Skeletal muscle satellite cell (primary cell): ENCODE results near the gene MYH15.

Experiments used
- H3K27me3 ChIP-seq: 2 replicates; pipeline ENCODE4 v1.7.0; 2013; ENCODE audit warnings: low read length; ENCODE audit not compliant: control insufficient read depth, insufficient read depth
- H3K36me3 ChIP-seq: 2 replicates; pipeline ENCODE4 v1.7.0; 2013; ENCODE audit warnings: mild to moderate bottlenecking, control low read depth, low read length; ENCODE audit not compliant: insufficient read depth
- H3K4me1 ChIP-seq: 2 replicates; pipeline ENCODE4 v1.7.0; 2013; ENCODE audit warnings: low read length; ENCODE audit not compliant: control insufficient read depth, insufficient read depth
- H3K4me2 ChIP-seq: 2 replicates; pipeline ENCODE4 v1.7.0; 2013; ENCODE audit warnings: mild to moderate bottlenecking, low read length
- H3K4me3 ChIP-seq: 2 replicates; pipeline ENCODE4 v1.7.0; 2013; ENCODE audit warnings: low read length
- H3K9ac ChIP-seq: 2 replicates; pipeline ENCODE4 v1.7.0; 2013; ENCODE audit warnings: mild to moderate bottlenecking, low read depth, low read length, moderate library complexity
- H3K9me3 ChIP-seq: replicated peaks from 2 replicates; pipeline ENCODE4 v1.7.0; 2013; ENCODE audit warnings: mild to moderate bottlenecking, control low read depth, low read length

MYH15 gene

GRCh38 chr3:108527817-108528216 lies 17.4 kb upstream of the MYH15 start:
- Histone ChIP-seq H3K4me1 (no peaks in the 10 kb centered on the region), H3K36me3 (no peaks in the 10 kb centered on the region), H3K9ac (no peak overlapping the region), H3K4me2 (no peak overlapping the region), H3K27me3 (no peaks in the 10 kb centered on the region), H3K9me3 (no peaks in the 10 kb centered on the region), H3K4me3 (no peak overlapping the region)

- Histone ChIP-seq H3K9me3 (no peaks in the 10 kb centered on the region), H3K4me3 (no peak overlapping the region), H3K36me3 (no peaks in the 10 kb centered on the region), H3K27me3 (no peaks in the 10 kb centered on the region), H3K4me1 (no peaks in the 10 kb centered on the region), H3K9ac (no peak overlapping the region), H3K4me2 (no peak overlapping the region)
These were observed 16.7 kb upstream of the MYH15 start for GRCh38 chr3:108527109-108527508.

GRCh38 chr3:108525971-108526370 lies 15.6 kb upstream of the MYH15 start:
- H3K4me1 ChIP-seq = no peaks in the 10 kb centered on the region
- no peak overlapping the region for H3K4me2 ChIP-seq
- H3K27me3 ChIP-seq = no peaks in the 10 kb centered on the region
- no peak overlapping the region for H3K4me3 ChIP-seq
- no peaks in the 10 kb centered on the region for H3K9me3 ChIP-seq
- no peak overlapping the region for H3K9ac ChIP-seq
- H3K36me3 ChIP-seq = no peaks in the 10 kb centered on the region

- Histone ChIP-seq H3K36me3 (no peaks in the 10 kb centered on the region), H3K9me3 (no peaks in the 10 kb centered on the region), H3K4me1 (no peaks in the 10 kb centered on the region), H3K4me3 (no peak overlapping the region), H3K9ac (no peak overlapping the region), H3K4me2 (no peak overlapping the region), H3K27me3 (no peaks in the 10 kb centered on the region)
These were observed 14.9 kb upstream of the MYH15 start for GRCh38 chr3:108525256-108525655.

GRCh38 chr3:108524537-108524936 lies 14.1 kb upstream of the MYH15 start:
- Histone ChIP-seq H3K9ac (no peak overlapping the region), H3K9me3 (no peaks in the 10 kb centered on the region), H3K27me3 (no peaks in the 10 kb centered on the region), H3K4me1 (no peaks in the 10 kb centered on the region), H3K36me3 (no peaks in the 10 kb centered on the region), H3K4me3 (no peak overlapping the region), H3K4me2 (no peak overlapping the region)

GRCh38 chr3:108518895-108519294 lies 8.5 kb upstream of the MYH15 start:
- Histone ChIP-seq H3K4me1 (no peaks in the 10 kb centered on the region), H3K9ac (no peak overlapping the region), H3K36me3 (no peaks in the 10 kb centered on the region), H3K9me3 (no peaks in the 10 kb centered on the region), H3K4me3 (no peak overlapping the region), H3K27me3 (no peaks in the 10 kb centered on the region), H3K4me2 (no peak overlapping the region)

- Histone ChIP-seq H3K4me2 (no peak overlapping the region), H3K4me3 (no peak overlapping the region), H3K4me1 (no peaks in the 10 kb centered on the region), H3K9ac (no peak overlapping the region), H3K9me3 (no peaks in the 10 kb centered on the region), H3K27me3 (no peaks in the 10 kb centered on the region), H3K36me3 (no peaks in the 10 kb centered on the region)
These were observed 6.5 kb upstream of the MYH15 start for GRCh38 chr3:108516881-108517280.

GRCh38 chr3:108513961-108514360 lies 3.6 kb upstream of the MYH15 start:
- no peak overlapping the region for H3K9ac ChIP-seq
- H3K36me3 ChIP-seq = no peaks in the 10 kb centered on the region
- H3K4me2 ChIP-seq = no peak overlapping the region
- H3K9me3 ChIP-seq = no peaks in the 10 kb centered on the region
- H3K4me3 ChIP-seq = no peak overlapping the region
- no peaks in the 10 kb centered on the region for H3K4me1 ChIP-seq
- no peaks in the 10 kb centered on the region for H3K27me3 ChIP-seq

- Histone ChIP-seq H3K27me3 (no peaks in the 10 kb centered on the region), H3K9ac (no peak overlapping the region), H3K4me1 (no peaks in the 10 kb centered on the region), H3K4me2 (no peak overlapping the region), H3K36me3 (no peaks in the 10 kb centered on the region), H3K4me3 (no peak overlapping the region), H3K9me3 (no peaks in the 10 kb centered on the region)
These were observed 2.3 kb upstream of the MYH15 start for GRCh38 chr3:108512671-108513070.

- H3K4me3 ChIP-seq = no peak overlapping the region
- H3K27me3 ChIP-seq = no peaks in the 10 kb centered on the region
- no peak overlapping the region for H3K9ac ChIP-seq
- no peak overlapping the region for H3K4me2 ChIP-seq
- H3K4me1 ChIP-seq = no peaks in the 10 kb centered on the region
- H3K9me3 ChIP-seq = no peaks in the 10 kb centered on the region
- no peaks in the 10 kb centered on the region for H3K36me3 ChIP-seq
These were observed 1.1 kb upstream of the MYH15 start for GRCh38 chr3:108511490-108511889.

- Histone ChIP-seq H3K9ac (no peak overlapping the region), H3K4me3 (no peak overlapping the region), H3K36me3 (no peaks in the 10 kb centered on the region), H3K27me3 (no peaks in the 10 kb centered on the region), H3K4me1 (no peaks in the 10 kb centered on the region), H3K4me2 (no peak overlapping the region), H3K9me3 (no peaks in the 10 kb centered on the region)
These were observed 659 bp upstream of the MYH15 start for GRCh38 chr3:108511055-108511454.

- no peaks in the 10 kb centered on the region for H3K27me3 ChIP-seq
- H3K9ac ChIP-seq = no peak overlapping the region
- no peak overlapping the region for H3K4me2 ChIP-seq
- no peaks in the 10 kb centered on the region for H3K4me1 ChIP-seq
- no peaks in the 10 kb centered on the region for H3K9me3 ChIP-seq
- no peak overlapping the region for H3K4me3 ChIP-seq
- no peaks in the 10 kb centered on the region for H3K36me3 ChIP-seq
These were observed 525 bp downstream of the MYH15 start for GRCh38 chr3:108509871-108510270.
